ENCODE data around the gene PCDH12. TPM values are rescaled to one million over a fixed set of nuclear protein-coding genes. Genes with fewer than 3 reads are reported as not detected.

Gene PCDH12
- total and polyA plus RNA-seq, 10 of the 15 experiments (the other 5 are each of a cell fraction or from before 2014, with no cell fraction given) = 0.01 to 0.14 (median 0.06) TPM; not detected in 4

- no peak overlapping the region for H3K4me3 ChIP-seq
- H3K9me3 ChIP-seq (replicated peaks; ENCODE audit: control insufficient read depth, insufficient read depth, low read length) = no peaks in the 10 kb centered on the region
- DNase-seq (ENCODE audit: low read depth, low spot score) = no peak
- peaks cover 0 to 3% of the 10 kb centered on the region in 2 experiments; a peak in 1 of 4 replicates for H3K36me3 ChIP-seq (ENCODE audit: control insufficient read depth in 2 of 2, insufficient read depth in 2 of 2, low read length in 1 of 2)
- no peak for FAIRE-seq
- in situ Hi-C loops (cut with MboI) = no loop called here
- RAD21 ChIA-PET (ENCODE audit: unreplicated experiment) = interaction anchor here (1.2 kb wide), 1 partner anchor 148 kb away, joined by 4 read pairs; no protein-coding TSS in a partner anchor
- no peaks in the 10 kb centered on the region for H3K79me2 ChIP-seq (ENCODE audit: control insufficient read depth, insufficient read depth, low read length)
- no peak for ATAC-seq
- no peak overlapping the region for H2AFZ ChIP-seq (ENCODE audit: control insufficient read depth, low read depth, low read length)
- intact Hi-C loops (cut with micrococcal nuclease; ENCODE audit: unreplicated experiment) = no loop called here
- no peak overlapping the region for H3K4me2 ChIP-seq (ENCODE audit: control insufficient read depth, insufficient read depth)
- no peaks in the 10 kb centered on the region for H3K27me3 ChIP-seq (replicated peaks in 1 of 2; ENCODE audit: control insufficient read depth in 2 of 2, insufficient read depth in 2 of 2, low read length in 1 of 2)
- no peaks in the 10 kb centered on the region for H3K4me1 ChIP-seq (ENCODE audit: control insufficient read depth, insufficient read depth, low read length)
- BruUV-seq (replicated peaks) = no TSS peak
- SMC1A ChIA-PET (ENCODE audit: uncharacterized antibody, unreplicated experiment) = no interaction called here
- no peak overlapping the region for H3K9ac ChIP-seq (ENCODE audit: control insufficient read depth, insufficient read depth, low read length)
- CTCF ChIA-PET = interaction anchor here (0.7 to 9.5 kb wide), 4 partner anchors 20 to 150 kb away, joined by 3 to 110 read pairs (median 8); no protein-coding TSS in a partner anchor
- 97% methylated on average over 3 of the region's 3 CpGs for WGBS (ENCODE audit: insufficient coverage, insufficient replicate concordance, low lambda C conversion rate, missing lambda C conversion rate)
- no peaks in the 10 kb centered on the region for H4K20me1 ChIP-seq (ENCODE audit: control insufficient read depth, insufficient read depth)
- TF ChIP-seq, protein P1, sequence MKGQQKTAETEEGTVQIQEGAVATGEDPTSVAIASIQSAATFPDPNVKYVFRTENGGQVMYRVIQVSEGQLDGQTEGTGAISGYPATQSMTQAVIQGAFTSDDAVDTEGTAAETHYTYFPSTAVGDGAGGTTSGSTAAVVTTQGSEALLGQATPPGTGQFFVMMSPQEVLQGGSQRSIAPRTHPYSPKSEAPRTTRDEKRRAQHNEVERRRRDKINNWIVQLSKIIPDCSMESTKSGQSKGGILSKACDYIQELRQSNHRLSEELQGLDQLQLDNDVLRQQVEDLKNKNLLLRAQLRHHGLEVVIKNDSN (IDR thresholded peaks at IDR 0.05; ENCODE audit: borderline replicate concordance, extremely low read length, insufficient read depth, low read depth, low read length) = no peak
- TF ChIP-seq, protein P2, sequence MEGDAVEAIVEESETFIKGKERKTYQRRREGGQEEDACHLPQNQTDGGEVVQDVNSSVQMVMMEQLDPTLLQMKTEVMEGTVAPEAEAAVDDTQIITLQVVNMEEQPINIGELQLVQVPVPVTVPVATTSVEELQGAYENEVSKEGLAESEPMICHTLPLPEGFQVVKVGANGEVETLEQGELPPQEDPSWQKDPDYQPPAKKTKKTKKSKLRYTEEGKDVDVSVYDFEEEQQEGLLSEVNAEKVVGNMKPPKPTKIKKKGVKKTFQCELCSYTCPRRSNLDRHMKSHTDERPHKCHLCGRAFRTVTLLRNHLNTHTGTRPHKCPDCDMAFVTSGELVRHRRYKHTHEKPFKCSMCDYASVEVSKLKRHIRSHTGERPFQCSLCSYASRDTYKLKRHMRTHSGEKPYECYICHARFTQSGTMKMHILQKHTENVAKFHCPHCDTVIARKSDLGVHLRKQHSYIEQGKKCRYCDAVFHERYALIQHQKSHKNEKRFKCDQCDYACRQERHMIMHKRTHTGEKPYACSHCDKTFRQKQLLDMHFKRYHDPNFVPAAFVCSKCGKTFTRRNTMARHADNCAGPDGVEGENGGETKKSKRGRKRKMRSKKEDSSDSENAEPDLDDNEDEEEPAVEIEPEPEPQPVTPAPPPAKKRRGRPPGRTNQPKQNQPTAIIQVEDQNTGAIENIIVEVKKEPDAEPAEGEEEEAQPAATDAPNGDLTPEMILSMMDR (IDR thresholded peaks at IDR 0.05 in 2 of 3, conservative IDR thresholded peaks at IDR 0.05 in 1 of 3; ENCODE audit: control insufficient read depth in 2 of 3, extremely low read depth in 1 of 3, insufficient read depth in 1 of 3, low read depth in 3 of 3, low read length in 3 of 3) = no peak
- TF ChIP-seq TARDBP (IDR thresholded peaks at IDR 0.05; ENCODE audit: borderline replicate concordance) (no peak), RELB (IDR thresholded peaks at IDR 0.05; ENCODE audit: low read depth) (no peak), TCF7 (IDR thresholded peaks at IDR 0.05; ENCODE audit: borderline replicate concordance) (no peak), TAF1 (IDR thresholded peaks at IDR 0.05; ENCODE audit: borderline replicate concordance, low read depth, low read length) (no peak), CBX3 (IDR thresholded peaks at IDR 0.05; ENCODE audit: borderline replicate concordance, low read depth) (no peak), SPI1 (IDR thresholded peaks at IDR 0.05; ENCODE audit: borderline replicate concordance, insufficient read depth, low read depth, low read length) (no peak)
- H3K27ac ChIP-seq (ENCODE audit: control insufficient read depth, insufficient read depth) = no peak overlapping the region
- POLR2A ChIA-PET = interaction anchor here (1.2 kb wide), 1 partner anchor 17 kb away, joined by 3 read pairs; the partner anchor contains the start of gene GNPDA1
These were observed 37.7 kb upstream of the PCDH12 start for GRCh38 chr5:141995656-141996055.
